Measurements from ENCODE around the gene IFNL4.
"Not testable (repeated sequence)": the region's sequence is repeated elsewhere in the genome, so short reads cannot be mapped to it uniquely, and the experiment has no call there.

IFNL4 gene

GRCh38 chr19:39244410-39245100 lies 4.1 kb downstream of the IFNL4 start, which contains the start of gene IFNL3:
TSS of gene IFNL3 (minus strand) at chr19:39245006. CDS start at chr19:39244967, 39 bp downstream.
- H3K4me3 ChIP-seq (replicated peaks; ENCODE audit: insufficient read depth, low read length); H3K27me3 ChIP-seq (ENCODE audit: insufficient read depth, poor library complexity, severe bottlenecking); H3K27ac ChIP-seq (replicated peaks); DNase-seq (ENCODE audit: low read depth in 1 of 2, low spot score in 1 of 2): not testable (repeated sequence)

GRCh38 chr19:39243741-39244140 lies 4.9 kb downstream of the IFNL4 start:
- H3K4me3 ChIP-seq (replicated peaks; ENCODE audit: insufficient read depth, low read length); H3K27ac ChIP-seq (replicated peaks); DNase-seq (ENCODE audit: low read depth in 1 of 2, low spot score in 1 of 2); H3K27me3 ChIP-seq (ENCODE audit: insufficient read depth, poor library complexity, severe bottlenecking): not testable (repeated sequence)

- H3K4me3 ChIP-seq (replicated peaks; ENCODE audit: insufficient read depth, low read length), result no peak overlapping the region
- no peak overlapping the region for H3K27ac ChIP-seq (replicated peaks)
- TF ChIP-seq, protein P1, sequence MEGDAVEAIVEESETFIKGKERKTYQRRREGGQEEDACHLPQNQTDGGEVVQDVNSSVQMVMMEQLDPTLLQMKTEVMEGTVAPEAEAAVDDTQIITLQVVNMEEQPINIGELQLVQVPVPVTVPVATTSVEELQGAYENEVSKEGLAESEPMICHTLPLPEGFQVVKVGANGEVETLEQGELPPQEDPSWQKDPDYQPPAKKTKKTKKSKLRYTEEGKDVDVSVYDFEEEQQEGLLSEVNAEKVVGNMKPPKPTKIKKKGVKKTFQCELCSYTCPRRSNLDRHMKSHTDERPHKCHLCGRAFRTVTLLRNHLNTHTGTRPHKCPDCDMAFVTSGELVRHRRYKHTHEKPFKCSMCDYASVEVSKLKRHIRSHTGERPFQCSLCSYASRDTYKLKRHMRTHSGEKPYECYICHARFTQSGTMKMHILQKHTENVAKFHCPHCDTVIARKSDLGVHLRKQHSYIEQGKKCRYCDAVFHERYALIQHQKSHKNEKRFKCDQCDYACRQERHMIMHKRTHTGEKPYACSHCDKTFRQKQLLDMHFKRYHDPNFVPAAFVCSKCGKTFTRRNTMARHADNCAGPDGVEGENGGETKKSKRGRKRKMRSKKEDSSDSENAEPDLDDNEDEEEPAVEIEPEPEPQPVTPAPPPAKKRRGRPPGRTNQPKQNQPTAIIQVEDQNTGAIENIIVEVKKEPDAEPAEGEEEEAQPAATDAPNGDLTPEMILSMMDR (IDR thresholded peaks at IDR 0.05; ENCODE audit: insufficient read depth, low read length), result no peak
- TF ChIP-seq, protein P2, sequence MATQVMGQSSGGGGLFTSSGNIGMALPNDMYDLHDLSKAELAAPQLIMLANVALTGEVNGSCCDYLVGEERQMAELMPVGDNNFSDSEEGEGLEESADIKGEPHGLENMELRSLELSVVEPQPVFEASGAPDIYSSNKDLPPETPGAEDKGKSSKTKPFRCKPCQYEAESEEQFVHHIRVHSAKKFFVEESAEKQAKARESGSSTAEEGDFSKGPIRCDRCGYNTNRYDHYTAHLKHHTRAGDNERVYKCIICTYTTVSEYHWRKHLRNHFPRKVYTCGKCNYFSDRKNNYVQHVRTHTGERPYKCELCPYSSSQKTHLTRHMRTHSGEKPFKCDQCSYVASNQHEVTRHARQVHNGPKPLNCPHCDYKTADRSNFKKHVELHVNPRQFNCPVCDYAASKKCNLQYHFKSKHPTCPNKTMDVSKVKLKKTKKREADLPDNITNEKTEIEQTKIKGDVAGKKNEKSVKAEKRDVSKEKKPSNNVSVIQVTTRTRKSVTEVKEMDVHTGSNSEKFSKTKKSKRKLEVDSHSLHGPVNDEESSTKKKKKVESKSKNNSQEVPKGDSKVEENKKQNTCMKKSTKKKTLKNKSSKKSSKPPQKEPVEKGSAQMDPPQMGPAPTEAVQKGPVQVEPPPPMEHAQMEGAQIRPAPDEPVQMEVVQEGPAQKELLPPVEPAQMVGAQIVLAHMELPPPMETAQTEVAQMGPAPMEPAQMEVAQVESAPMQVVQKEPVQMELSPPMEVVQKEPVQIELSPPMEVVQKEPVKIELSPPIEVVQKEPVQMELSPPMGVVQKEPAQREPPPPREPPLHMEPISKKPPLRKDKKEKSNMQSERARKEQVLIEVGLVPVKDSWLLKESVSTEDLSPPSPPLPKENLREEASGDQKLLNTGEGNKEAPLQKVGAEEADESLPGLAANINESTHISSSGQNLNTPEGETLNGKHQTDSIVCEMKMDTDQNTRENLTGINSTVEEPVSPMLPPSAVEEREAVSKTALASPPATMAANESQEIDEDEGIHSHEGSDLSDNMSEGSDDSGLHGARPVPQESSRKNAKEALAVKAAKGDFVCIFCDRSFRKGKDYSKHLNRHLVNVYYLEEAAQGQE (IDR thresholded peaks at IDR 0.05; ENCODE audit: insufficient replicate concordance, low read depth), result no peak
- TF ChIP-seq GABPA (IDR thresholded peaks at IDR 0.05; ENCODE audit: low read depth) (no peak), SPI1 (IDR thresholded peaks at IDR 0.05; ENCODE audit: borderline replicate concordance, low read depth) (no peak), POLR2AphosphoS5 (IDR thresholded peaks at IDR 0.05; ENCODE audit: low read depth) (no peak)
- DNase-seq (ENCODE audit: low read depth in 1 of 2, low spot score in 1 of 2), result no peak
- no peaks in the 10 kb centered on the region for H3K27me3 ChIP-seq (ENCODE audit: insufficient read depth, poor library complexity, severe bottlenecking)
Measured at GRCh38 chr19:39240421-39240820, 8.2 kb downstream of the IFNL4 start.

DNA sequence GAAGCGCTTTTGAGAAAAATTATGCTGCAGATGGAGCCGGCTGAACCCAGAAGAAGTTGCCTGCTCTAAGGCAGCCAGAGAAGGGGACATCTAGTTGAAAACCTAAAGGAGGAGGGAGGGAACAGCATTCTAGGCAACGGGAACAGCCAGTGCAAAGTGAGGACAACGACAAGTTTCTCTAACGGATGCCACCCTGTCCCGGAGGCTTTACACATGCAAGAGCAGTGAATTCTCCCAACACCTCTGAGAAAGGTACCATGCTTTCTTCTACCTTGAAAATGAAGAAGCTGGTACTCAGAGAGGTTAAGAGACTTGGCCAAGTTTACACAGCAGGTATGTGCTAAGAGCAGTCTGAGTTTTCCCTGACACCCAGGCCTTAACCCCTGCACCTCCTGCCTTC lies 9.7 kb downstream of the IFNL4 start:
- TF ChIP-seq SPI1 (IDR thresholded peaks at IDR 0.05; ENCODE audit: borderline replicate concordance, low read depth) (no peak), GABPA (IDR thresholded peaks at IDR 0.05; ENCODE audit: low read depth) (no peak), POLR2AphosphoS5 (IDR thresholded peaks at IDR 0.05; ENCODE audit: low read depth) (no peak)
- TF ChIP-seq, protein P1 (IDR thresholded peaks at IDR 0.05; ENCODE audit: insufficient read depth, low read length), result no peak
- TF ChIP-seq, protein P2 (IDR thresholded peaks at IDR 0.05; ENCODE audit: insufficient replicate concordance, low read depth), result no peak
- no peak for DNase-seq (ENCODE audit: low read depth in 1 of 2, low spot score in 1 of 2)
- H3K27ac ChIP-seq (replicated peaks), result no peak overlapping the region
- H3K4me3 ChIP-seq (replicated peaks; ENCODE audit: insufficient read depth, low read length), result no peak overlapping the region
- H3K27me3 ChIP-seq (ENCODE audit: insufficient read depth, poor library complexity, severe bottlenecking), result no peaks in the 10 kb centered on the region

DNA sequence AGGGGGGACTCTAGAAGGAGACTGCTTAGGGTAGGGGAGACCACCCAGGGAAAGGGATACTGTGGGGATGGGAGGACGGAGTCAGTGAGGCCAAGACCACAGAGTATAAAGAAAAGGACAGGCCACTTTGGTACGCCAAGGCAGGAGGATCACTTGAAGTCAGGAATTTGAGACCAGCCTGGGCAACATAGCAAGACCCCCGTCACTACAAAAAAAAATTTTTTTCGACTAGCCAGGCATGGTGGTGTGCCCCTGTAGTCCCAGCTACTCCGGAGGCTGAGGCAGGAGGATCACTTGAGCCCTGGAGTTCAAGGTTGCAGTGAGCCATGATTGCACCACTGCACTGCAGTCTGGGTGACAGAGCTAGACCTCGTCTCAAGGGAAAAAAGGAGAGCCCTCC lies 10.4 kb downstream of the IFNL4 start:
- no peak for DNase-seq (ENCODE audit: low read depth in 1 of 2, low spot score in 1 of 2)
- H3K27ac ChIP-seq (replicated peaks), result no peak overlapping the region
- H3K27me3 ChIP-seq (ENCODE audit: insufficient read depth, poor library complexity, severe bottlenecking), result no peaks in the 10 kb centered on the region
- H3K4me3 ChIP-seq (replicated peaks; ENCODE audit: insufficient read depth, low read length), result no peak overlapping the region
- TF ChIP-seq SPI1 (IDR thresholded peaks at IDR 0.05; ENCODE audit: borderline replicate concordance, low read depth), result no peak
- TF ChIP-seq POLR2AphosphoS5 (IDR thresholded peaks at IDR 0.05; ENCODE audit: low read depth), result no peak
- no peak for TF ChIP-seq GABPA (IDR thresholded peaks at IDR 0.05; ENCODE audit: low read depth)
- TF ChIP-seq, protein P2 (IDR thresholded peaks at IDR 0.05; ENCODE audit: insufficient replicate concordance, low read depth), result no peak
- TF ChIP-seq, protein P1 (IDR thresholded peaks at IDR 0.05; ENCODE audit: insufficient read depth, low read length), result no peak

Measured in HL-60 (cell line).